Esophagus muscularis mucosa (tissue), 4 donors: ENCODE data around the gene LILRA6.

Experiments used
- EP300 ChIP-seq: sonication (generic); formaldehyde crosslinking; IDR thresholded peaks from one replicate; pipeline ENCODE4 v1.6.1; 2017; ENCODE audit warnings: antibody characterized with exemption
- POLR2A ChIP-seq: fragments of 450-650 bp; IDR thresholded peaks from one replicate; pipeline ENCODE4 v1.6.1; 2017; ENCODE audit warnings: antibody characterized with exemption, moderate library complexity, mild to moderate bottlenecking, low read depth
- POLR2AphosphoS5 ChIP-seq, 2 donors: sonication (generic); formaldehyde crosslinking; IDR thresholded peaks; one replicate each; pipeline ENCODE4 v1.6.1; 2017; ENCODE audit warnings: antibody characterized with exemption in 2 of 2
- TF ChIP-seq, protein P1 (sequence below), 3 experiments: fragments of 200-600 bp in 2 of 3; fragments of 450-650 bp in 1 of 3; sonication (generic) in 2 of 3; IDR thresholded peaks; one replicate each; pipeline ENCODE4 v1.5.1; 2017 to 2019; ENCODE audit warnings: antibody characterized with exemption in 3 of 3, mild to moderate bottlenecking in 2 of 3, moderate library complexity in 1 of 3

- TF ChIP-seq, protein P1, sequence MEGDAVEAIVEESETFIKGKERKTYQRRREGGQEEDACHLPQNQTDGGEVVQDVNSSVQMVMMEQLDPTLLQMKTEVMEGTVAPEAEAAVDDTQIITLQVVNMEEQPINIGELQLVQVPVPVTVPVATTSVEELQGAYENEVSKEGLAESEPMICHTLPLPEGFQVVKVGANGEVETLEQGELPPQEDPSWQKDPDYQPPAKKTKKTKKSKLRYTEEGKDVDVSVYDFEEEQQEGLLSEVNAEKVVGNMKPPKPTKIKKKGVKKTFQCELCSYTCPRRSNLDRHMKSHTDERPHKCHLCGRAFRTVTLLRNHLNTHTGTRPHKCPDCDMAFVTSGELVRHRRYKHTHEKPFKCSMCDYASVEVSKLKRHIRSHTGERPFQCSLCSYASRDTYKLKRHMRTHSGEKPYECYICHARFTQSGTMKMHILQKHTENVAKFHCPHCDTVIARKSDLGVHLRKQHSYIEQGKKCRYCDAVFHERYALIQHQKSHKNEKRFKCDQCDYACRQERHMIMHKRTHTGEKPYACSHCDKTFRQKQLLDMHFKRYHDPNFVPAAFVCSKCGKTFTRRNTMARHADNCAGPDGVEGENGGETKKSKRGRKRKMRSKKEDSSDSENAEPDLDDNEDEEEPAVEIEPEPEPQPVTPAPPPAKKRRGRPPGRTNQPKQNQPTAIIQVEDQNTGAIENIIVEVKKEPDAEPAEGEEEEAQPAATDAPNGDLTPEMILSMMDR (IDR thresholded peaks at IDR 0.05): no peak
- TF ChIP-seq POLR2AphosphoS5 (IDR thresholded peaks at IDR 0.05) (no peak), POLR2A (no peak), EP300 (no peak)
Measured at GRCh38 chr19:54268936-54269335, 26.3 kb upstream of the LILRA6 start.
